Measurements from ENCODE around the gene AWAT2.

AWAT2 gene

GRCh38 chrX:70087857-70088630, 38.3 kb upstream of the AWAT2 start:
- Histone ChIP-seq H3K4me1 (no peaks in the 10 kb centered on the region), H3K27me3 (no peaks in the 10 kb centered on the region), H3K4me3 (ENCODE audit: low read depth, low read length) (no peak overlapping the region), H3K9me3 (no peaks in the 10 kb centered on the region), H3K36me3 (no peaks in the 10 kb centered on the region)
- no peak for DNase-seq
- TF ChIP-seq CTCF (IDR thresholded peaks at IDR 0.05; ENCODE audit: low read depth, low read length) = no peak

- H3K36me3 ChIP-seq = no peaks in the 10 kb centered on the region
- DNase-seq = no peak
- no peaks in the 10 kb centered on the region for H3K9me3 ChIP-seq
- H3K4me3 ChIP-seq (ENCODE audit: low read depth, low read length) = no peak overlapping the region
- H3K27me3 ChIP-seq = no peaks in the 10 kb centered on the region
- H3K4me1 ChIP-seq = no peaks in the 10 kb centered on the region
- no peak for TF ChIP-seq CTCF (IDR thresholded peaks at IDR 0.05; ENCODE audit: low read depth, low read length)
Observed at GRCh38 chrX:70084592-70085240, 35.0 kb upstream of the AWAT2 start.

- Histone ChIP-seq H3K4me3 (ENCODE audit: low read depth, low read length) (no peak overlapping the region), H3K36me3 (no peaks in the 10 kb centered on the region), H3K9me3 (no peaks in the 10 kb centered on the region), H3K4me1 (no peaks in the 10 kb centered on the region), H3K27me3 (no peaks in the 10 kb centered on the region)
- no peak for DNase-seq
- TF ChIP-seq CTCF (IDR thresholded peaks at IDR 0.05; ENCODE audit: low read depth, low read length) = no peak
Observed at GRCh38 chrX:70082723-70083122, 33.0 kb upstream of the AWAT2 start.

- TF ChIP-seq CTCF (IDR thresholded peaks at IDR 0.05; ENCODE audit: low read depth, low read length) = no peak
- no peaks in the 10 kb centered on the region for H3K4me1 ChIP-seq
- no peak for DNase-seq
- H3K4me3 ChIP-seq (ENCODE audit: low read depth, low read length) = no peak overlapping the region
- no peaks in the 10 kb centered on the region for H3K36me3 ChIP-seq
- no peaks in the 10 kb centered on the region for H3K9me3 ChIP-seq
- no peaks in the 10 kb centered on the region for H3K27me3 ChIP-seq
Observed at GRCh38 chrX:70079870-70080269, 30.1 kb upstream of the AWAT2 start.

GRCh38 chrX:70079297-70079696, 29.6 kb upstream of the AWAT2 start:
- no peaks in the 10 kb centered on the region for H3K4me1 ChIP-seq
- no peak for TF ChIP-seq CTCF (IDR thresholded peaks at IDR 0.05; ENCODE audit: low read depth, low read length)
- no peak overlapping the region for H3K4me3 ChIP-seq (ENCODE audit: low read depth, low read length)
- DNase-seq = no peak
- H3K27me3 ChIP-seq = no peaks in the 10 kb centered on the region
- H3K36me3 ChIP-seq = no peaks in the 10 kb centered on the region
- H3K9me3 ChIP-seq = no peaks in the 10 kb centered on the region

- Histone ChIP-seq H3K9me3 (no peaks in the 10 kb centered on the region), H3K27me3 (no peaks in the 10 kb centered on the region), H3K4me1 (no peaks in the 10 kb centered on the region), H3K36me3 (no peaks in the 10 kb centered on the region), H3K4me3 (ENCODE audit: low read depth, low read length) (no peak overlapping the region)
- no peak for TF ChIP-seq CTCF (IDR thresholded peaks at IDR 0.05; ENCODE audit: low read depth, low read length)
- no peak for DNase-seq
Observed at GRCh38 chrX:70066646-70067045, 16.9 kb upstream of the AWAT2 start.
